GM13977 (cell line): ENCODE measurements around the gene ATP1A2.

ENCODE experiments used
- DNase-seq: peaks from one replicate; pipeline ENCODE4 v3.0.0; 2012; ENCODE audit warnings: low spot score
- in situ Hi-C: fragments of 300-500 bp; cut with MboI; formaldehyde crosslinking; loops from one replicate; pipeline ENCODE4 v1.12.0; 2022; ENCODE audit warnings: low sequenced_read_pairs, low pct_unique_long_range_greater_than_20kb, mixed read lengths, inconsistent platforms; ENCODE audit not compliant: unreplicated experiment
- TF ChIP-seq, protein P1 (sequence below): IDR thresholded peaks from 2 replicates; pipeline ENCODE4 v1.5.1; 2012; ENCODE audit warnings: mild to moderate bottlenecking, control low read depth; ENCODE audit not compliant: insufficient read depth; ENCODE audit errors: extremely low read depth, missing control alignments

The ATP1A2 gene

DNA sequence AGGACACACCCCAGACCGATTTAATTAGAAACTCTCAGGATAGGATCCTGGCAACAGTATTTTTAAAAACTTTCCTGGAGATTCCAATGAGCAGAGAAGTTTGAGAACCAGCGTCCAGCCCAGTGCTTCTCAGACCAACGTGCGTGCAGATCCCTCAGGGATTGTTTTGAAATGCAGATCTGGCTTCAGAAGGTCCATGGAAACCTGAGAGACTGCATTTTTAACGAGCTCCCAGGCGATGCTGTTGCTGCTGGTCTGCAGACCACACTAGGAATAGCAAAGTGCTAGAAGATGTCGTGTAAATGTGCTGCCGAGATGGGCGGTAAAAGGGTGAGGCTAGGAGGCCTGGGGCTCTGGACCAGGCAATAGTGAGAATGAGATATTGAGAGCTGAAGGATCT is 56.4 kb downstream of the ATP1A2 start:
- in situ Hi-C loops: no loop called here
- TF ChIP-seq, protein P1, sequence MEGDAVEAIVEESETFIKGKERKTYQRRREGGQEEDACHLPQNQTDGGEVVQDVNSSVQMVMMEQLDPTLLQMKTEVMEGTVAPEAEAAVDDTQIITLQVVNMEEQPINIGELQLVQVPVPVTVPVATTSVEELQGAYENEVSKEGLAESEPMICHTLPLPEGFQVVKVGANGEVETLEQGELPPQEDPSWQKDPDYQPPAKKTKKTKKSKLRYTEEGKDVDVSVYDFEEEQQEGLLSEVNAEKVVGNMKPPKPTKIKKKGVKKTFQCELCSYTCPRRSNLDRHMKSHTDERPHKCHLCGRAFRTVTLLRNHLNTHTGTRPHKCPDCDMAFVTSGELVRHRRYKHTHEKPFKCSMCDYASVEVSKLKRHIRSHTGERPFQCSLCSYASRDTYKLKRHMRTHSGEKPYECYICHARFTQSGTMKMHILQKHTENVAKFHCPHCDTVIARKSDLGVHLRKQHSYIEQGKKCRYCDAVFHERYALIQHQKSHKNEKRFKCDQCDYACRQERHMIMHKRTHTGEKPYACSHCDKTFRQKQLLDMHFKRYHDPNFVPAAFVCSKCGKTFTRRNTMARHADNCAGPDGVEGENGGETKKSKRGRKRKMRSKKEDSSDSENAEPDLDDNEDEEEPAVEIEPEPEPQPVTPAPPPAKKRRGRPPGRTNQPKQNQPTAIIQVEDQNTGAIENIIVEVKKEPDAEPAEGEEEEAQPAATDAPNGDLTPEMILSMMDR: no peak
- DNase-seq: no peak

DNA sequence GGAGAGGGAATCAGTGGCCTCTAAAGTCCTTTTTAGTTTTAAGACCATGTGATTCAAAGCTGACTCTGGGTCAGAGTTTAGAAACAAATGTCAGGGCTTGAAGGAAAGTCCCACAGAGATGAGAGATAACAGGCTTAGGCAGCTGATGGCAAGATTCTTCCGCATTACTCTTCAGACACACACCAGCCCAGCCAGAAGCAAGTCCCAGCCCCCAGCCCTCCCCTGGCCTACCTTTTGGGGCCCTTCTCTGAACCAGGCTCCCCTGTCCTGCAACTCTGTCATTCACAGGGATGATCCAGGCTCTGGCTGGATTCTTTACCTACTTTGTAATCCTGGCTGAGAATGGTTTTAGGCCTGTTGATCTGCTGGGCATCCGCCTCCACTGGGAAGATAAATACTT is 61.7 kb downstream of the ATP1A2 start:
- TF ChIP-seq, protein P1: no peak
- in situ Hi-C loops: no loop called here
- peak; percentile 42 for DNase-seq

DNA sequence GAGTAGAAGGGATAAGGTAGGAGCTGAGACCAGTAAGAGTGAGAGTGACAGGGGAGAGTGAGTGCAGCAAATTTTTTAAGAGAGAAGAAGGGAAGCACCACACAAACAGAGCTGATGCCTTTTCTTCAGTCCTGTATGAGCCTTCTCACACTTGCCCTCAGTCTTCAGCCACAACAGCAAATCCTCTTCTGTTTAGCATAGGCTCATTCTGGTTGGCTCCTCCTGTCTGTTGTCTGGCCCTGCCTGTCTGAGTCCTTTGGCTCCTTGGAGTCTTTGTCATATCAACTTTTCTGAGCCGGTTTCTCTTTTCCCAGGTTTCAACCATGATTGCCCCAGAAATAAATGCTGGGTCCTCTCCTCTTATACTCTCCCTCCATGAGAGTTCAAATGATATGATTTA is 62.1 kb downstream of the ATP1A2 start:
- no peak for DNase-seq
- in situ Hi-C loops: no loop called here
- TF ChIP-seq, protein P1: no peak

DNA sequence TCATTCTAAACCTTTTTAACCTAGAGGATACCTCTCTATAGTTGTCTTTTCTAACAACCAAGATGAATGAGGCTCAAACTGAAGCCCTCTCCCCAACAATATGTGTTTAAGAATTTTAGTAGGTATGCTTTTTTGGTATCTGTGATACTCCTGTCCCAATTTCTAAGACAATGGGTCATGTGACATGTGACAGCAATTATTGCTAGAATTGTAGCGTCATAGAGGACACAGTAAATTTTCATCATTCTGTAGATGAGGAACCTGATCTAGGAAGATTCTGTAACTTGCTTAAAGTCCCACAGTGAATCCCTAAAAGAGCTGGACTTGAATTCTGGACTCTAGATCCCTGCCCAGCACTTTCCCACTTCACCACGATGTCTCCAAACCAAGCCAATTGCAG is 63.2 kb downstream of the ATP1A2 start:
- TF ChIP-seq, protein P1: no peak
- in situ Hi-C loops: no loop called here
- DNase-seq: no peak

DNA sequence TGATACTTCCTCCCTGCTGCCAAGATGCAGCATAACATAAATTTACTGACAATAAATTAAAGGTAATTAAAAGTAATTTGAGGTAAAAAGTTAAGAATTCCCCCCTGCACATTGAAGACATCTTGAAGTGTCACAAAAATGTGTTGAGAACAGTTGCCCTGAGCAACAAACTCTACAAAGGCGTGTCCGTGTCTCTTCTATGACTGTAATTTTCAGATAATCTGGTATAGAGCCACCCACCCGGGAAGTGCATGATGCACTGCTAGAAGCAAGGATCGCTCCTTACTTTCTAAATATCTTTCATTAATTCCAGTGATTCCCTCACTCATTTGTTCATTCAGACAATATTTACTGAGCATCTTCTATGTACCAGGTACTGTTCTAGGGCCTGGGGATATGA is 63.8 kb downstream of the ATP1A2 start:
- in situ Hi-C loops: no loop called here
- TF ChIP-seq, protein P1: no peak
- no peak for DNase-seq

DNA sequence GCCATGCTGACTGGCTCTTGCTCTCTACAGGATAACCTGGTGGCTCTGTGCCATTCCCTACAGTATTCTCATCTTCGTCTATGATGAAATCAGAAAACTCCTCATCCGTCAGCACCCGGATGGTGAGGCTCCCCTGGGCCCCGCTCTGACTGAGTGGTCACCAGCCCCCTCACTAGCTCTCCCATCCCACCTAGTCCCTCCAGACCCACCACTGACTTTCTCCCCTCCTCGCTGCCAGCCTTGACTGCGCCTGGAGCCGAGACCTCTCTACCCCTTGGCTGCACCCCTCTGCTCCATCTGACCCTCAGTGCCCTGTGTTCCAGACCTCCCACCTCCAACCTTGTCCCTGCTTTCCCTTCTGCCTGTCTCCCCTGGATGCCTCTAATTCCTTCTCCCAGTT is 70.7 kb downstream of the ATP1A2 start:
- in situ Hi-C loops: no loop called here
- TF ChIP-seq, protein P1: no peak
- DNase-seq: no peak

DNA sequence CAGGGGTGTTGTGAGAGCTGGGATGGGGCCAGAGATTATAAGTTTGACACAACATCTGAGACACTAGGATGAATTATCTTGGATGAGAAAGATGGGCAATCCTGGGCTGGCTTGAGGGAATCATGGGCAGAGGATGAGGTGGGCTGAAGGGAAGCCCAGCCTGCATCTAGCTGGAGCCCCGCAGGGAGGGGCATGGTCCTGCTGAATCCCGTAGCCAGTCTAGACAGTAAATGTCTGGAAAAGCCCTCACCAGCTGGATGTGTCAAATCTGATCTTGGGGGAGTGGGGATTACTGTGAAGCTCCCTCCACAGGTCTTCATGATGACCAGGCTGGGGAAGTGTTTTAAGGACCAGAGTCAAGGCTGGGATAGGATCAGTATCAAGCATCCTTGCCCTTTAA is 71.2 kb downstream of the ATP1A2 start:
- in situ Hi-C loops: no loop called here
- DNase-seq: no peak
- TF ChIP-seq, protein P1: no peak
